Fibroblast of gingiva (primary cell): ENCODE measurements around the gene INPP5F.

ENCODE experiments used
- DNase-seq: peaks from one replicate; pipeline ENCODE4 v3.0.0-alpha.2; 2011; ENCODE audit warnings: low read depth

The INPP5F gene

GRCh38 chr10:119817991-119818888 lies 92.4 kb downstream of the INPP5F start:
- DNase-seq = peak; percentile 61

GRCh38 chr10:119818889-119819270 lies 93.0 kb downstream of the INPP5F start:
- no peak for DNase-seq

GRCh38 chr10:119821182-119821581 lies 95.3 kb downstream of the INPP5F start:
- no peak for DNase-seq

- no peak for DNase-seq
These were observed 98.4 kb downstream of the INPP5F start for GRCh38 chr10:119824299-119824698.

DNA sequence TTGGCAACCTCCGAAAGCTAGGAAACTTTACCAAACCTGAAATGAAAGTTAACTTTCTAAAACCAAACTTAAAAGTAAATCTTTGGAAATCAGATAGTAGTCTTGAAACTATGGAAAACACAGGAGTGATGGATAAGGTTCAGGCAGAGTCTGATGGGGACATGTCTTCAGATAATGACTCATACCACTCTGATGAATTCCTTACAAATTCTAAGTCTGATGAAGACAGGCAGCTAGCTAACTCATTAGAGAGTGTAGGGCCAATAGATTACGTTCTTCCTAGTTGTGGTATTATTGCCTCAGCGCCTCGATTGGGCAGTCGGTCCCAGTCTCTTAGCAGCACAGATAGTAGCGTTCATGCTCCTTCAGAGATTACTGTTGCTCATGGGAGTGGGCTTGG lies 100.9 kb downstream of the INPP5F start:
- no peak for DNase-seq

- no peak for DNase-seq
These were observed 101.6 kb downstream of the INPP5F start for GRCh38 chr10:119827430-119827829.

DNA sequence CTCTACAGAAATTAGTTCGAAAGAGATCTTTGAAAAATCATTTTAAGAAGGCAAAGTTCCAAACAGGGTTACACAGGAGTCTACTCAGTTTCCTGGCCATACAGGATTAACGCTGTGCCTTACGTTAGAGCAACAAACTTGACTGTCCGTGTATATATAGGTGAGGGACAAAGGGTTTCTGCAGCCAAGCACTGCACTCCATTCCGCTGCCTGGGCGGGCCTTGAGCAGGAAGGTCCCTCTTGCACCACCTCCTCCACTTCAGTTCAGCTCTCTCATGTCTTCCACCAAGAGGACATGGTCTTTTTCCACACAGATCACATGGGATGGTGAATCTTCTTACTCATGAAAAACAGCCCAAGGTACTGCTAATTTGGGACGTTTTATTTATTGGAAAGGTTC lies 103.6 kb downstream of the INPP5F start:
- peak; percentile 8 for DNase-seq

GRCh38 chr10:119830851-119831250 lies 105.0 kb downstream of the INPP5F start:
- DNase-seq = no peak

DNA sequence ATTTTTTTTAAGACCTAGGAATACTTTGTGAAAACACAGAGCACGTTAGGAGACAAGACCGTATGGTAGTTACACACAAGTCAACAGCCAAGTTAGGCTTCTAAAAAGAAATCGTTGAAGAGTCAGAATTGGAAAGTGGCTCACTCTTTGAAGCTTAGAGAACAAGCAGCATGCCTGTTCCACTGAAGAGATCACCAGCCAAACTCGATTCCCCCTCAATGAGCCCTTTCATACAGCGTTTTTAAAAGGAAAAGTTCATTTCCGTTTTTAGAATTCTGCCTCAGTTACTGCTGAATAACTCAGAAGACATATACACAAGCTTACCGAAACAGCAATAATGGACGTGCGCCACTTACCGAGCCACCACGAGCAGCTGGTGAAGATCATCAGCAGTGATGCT lies 105.8 kb downstream of the INPP5F start:
- no peak for DNase-seq

GRCh38 chr10:119832951-119833350 lies 107.1 kb downstream of the INPP5F start:
- DNase-seq = no peak

GRCh38 chr10:119834188-119834587 lies 108.3 kb downstream of the INPP5F start:
- DNase-seq = no peak

DNA sequence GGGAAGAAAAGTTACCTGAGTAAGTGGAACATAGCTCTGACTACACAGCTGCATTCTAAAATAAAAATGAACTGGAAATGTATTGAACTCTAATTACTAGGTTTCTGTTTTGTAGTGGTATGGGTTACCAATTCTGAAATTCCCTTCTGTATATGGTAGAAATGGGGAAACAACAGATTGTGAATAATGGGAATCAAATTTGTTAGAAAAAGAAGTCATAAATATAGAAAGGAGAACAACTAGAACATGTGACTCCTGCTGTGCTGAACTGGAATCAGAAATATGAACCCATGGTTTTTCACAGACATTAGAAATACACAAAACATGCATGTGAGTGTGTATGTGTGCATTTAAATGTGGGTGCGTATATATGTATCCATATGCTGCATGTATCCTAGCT lies 119.8 kb downstream of the INPP5F start:
- DNase-seq = no peak

- peak; percentile 20 for DNase-seq
These were observed 123.4 kb downstream of the INPP5F start for GRCh38 chr10:119849031-119849789.

GRCh38 chr10:119849944-119850343 lies 124.1 kb downstream of the INPP5F start:
- DNase-seq = no peak

- no peak for DNase-seq
These were observed 126.4 kb downstream of the INPP5F start for GRCh38 chr10:119852277-119852676.

DNA sequence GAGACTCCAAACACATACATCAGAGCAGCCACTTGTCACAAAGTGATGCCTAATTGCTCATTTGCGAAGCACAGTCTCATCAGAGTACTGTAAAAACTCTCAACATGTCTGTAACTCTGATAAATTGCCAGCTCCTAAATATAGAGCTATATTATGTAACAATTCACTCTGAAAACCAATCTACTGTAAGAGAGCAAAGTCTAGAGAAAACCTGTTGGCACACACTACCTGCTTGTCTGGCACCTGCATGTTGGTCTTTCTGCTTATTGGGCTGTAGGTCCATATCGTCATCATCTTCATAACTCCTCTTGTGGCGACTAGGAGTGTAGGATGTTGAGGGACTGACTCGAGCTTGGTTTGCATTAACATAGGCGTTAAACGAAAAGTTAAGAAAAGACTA lies 127.0 kb downstream of the INPP5F start:
- no peak for DNase-seq

GRCh38 chr10:119853574-119853973 lies 127.7 kb downstream of the INPP5F start:
- DNase-seq = no peak

DNA sequence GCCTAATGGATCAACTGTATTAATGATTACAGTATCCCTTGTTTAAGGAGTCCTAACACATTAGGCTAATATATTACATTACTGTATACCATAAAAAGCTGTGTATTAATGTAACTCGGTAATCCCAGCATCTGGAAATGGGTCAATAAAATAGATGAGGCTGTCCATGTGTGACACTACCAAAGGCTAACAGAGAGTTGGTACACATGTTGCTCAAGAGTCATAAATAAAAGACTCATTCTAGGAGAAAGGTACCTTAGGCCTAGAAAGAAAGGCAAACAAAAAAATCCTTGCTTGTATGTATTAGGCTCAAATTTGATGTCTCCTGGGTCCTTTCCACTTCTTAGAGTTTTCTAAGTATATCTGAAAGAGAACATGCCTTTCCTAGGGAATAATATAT lies 132.2 kb downstream of the INPP5F start:
- no peak for DNase-seq

DNA sequence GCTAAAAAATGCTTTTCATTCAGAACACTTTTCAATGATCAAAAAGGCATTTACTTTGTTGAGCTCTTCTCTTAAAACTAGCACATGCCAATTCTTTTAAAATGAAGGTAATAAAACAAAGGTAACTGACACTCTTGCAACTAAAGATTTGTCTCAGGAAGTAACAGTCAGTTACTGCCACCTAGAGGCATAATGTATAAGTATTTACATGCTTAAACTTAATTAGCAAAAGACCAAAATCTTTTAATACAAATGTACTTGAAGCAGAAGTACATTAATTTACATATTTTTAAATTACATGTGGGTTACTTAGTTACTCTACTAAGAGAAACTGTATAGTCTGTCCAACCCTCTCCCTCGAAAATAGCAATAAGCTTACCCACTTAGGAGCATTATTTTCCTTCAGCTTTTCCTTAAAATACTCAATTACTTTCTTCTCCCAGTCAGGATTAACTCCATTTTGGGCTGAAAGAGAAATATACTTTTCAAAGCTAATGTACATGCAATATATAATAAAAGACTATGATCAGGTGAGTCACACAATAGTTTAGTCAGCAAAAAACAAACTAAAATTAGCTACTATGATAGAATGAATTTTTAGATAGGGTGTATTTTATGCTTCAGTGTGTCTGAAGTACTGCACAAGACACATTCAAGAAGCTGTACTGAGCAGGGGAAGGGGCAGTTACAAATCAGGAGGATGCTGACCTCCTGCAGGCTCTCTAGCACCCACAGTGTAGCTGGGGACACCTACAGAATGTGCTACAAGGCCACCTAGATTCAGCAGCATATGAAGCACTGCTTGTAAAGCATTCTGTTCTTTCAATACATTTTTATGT lies 133.8 kb downstream of the INPP5F start:
- peak; percentile 43 for DNase-seq

DNA sequence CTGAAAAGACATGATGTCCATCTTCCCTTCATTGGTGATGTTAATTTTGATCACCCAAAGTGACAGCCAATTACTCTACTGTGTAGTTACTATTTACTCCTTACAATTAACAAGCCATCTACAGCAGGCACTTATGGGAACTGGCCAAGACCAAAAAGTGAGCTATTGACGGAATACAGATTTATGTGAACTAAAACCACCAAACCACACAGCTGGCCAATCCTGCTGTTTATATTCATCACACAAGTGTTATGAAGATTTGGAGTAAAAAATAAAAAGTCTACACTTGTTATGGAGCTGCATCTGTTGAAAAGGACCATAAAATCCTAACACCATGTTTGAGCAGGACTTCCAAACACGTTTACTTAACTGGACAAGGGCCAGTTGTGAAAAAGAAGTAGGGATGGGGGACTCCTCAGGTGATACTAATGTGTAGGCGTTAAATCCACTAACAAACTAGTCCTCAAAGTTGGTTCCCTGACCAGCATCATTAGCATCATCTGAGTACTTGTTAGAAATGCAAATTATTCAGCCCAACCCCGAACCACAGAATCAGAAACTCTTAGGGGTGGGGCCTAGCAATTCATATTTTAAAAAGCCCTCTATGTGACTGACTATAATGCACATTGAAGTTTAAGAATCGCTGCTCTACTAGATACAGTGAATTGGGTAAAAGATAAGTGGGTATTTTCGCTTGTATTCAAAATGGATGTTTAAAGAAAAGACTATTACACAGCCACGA lies 135.2 kb downstream of the INPP5F start:
- DNase-seq = no peak

DNA sequence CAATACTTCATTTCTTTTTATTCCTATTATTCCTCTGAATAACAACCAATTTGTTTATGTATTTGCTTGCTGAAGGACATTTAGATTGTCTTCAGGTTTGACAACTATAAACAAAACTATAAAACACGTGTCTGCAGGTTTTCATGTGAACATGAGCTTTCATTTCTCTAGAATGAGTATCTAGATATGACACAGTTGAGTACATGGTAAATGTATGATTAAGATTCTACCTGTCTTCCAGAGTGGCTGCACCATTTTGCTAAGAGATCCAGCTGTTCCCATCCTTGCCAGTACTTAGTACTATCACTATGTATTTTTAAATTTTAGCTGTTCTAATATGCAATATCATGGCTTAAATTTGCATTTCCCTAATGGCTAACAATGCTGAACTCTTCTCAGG lies 136.7 kb downstream of the INPP5F start:
- no peak for DNase-seq
